ENCODE data around the gene POMC. TPM values are rescaled to one million over a fixed set of nuclear protein-coding genes. Genes with fewer than 3 reads are reported as not detected.
A peak's percentile ranks its signal among the peaks of the same experiment; 100 is the strongest.
"Not testable (repeated sequence)": the region's sequence is repeated elsewhere in the genome, so short reads cannot be mapped to it uniquely, and the experiment has no call there.

Gene POMC
- total and polyA plus RNA-seq, 9 donors: 2.4 to 6.8 (median 3.4) TPM

- DNase-seq: no peak
- peaks cover 13% of the 10 kb centered on the region for H3K36me3 ChIP-seq (ENCODE audit: control insufficient read depth, insufficient read depth, low read length)
- no peak overlapping the region for H3K27ac ChIP-seq (ENCODE audit: low read length)
- no peaks in the 10 kb centered on the region for H3K27me3 ChIP-seq (ENCODE audit: control insufficient read depth, insufficient read depth, low read length)
- H3K4me3 ChIP-seq (ENCODE audit: low read length): no peak overlapping the region
- H3K4me1 ChIP-seq (ENCODE audit: control insufficient read depth, insufficient read depth, low read length): no peaks in the 10 kb centered on the region
- 98% methylated on average over 4 of the region's 6 CpGs for WGBS (ENCODE audit: insufficient coverage)
- H3K9me3 ChIP-seq (replicated peaks; ENCODE audit: control insufficient read depth, low read depth, low read length): no peaks in the 10 kb centered on the region
Measured at GRCh38 chr2:25145803-25146202, 22.6 kb downstream of the POMC start.

DNA sequence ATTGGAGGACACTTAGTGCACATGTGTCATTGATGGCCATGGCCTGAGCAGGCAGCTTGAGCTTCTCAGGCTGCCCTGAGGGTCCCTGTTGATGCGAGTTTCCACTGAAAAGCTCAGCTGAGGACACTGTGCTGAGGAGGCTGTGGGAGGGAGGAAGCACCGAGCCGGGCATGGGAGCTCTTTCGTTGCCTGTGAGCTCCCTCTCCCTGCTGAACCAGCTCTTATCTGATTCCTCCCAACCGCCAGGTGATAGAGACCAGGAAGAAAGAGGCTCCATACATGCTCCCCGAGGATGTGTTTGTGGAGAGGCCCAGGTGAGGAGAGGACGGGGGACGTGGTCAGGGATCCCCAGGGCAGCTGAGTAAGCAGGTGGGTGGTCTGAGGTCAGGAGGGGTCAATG lies 27.3 kb downstream of the POMC start:
- Histone ChIP-seq H3K9me3 (replicated peaks; ENCODE audit: control insufficient read depth, low read depth, low read length) (no peaks in the 10 kb centered on the region), H3K27me3 (ENCODE audit: control insufficient read depth, insufficient read depth, low read length) (no peaks in the 10 kb centered on the region), H3K4me3 (ENCODE audit: low read length) (no peak overlapping the region), H3K27ac (ENCODE audit: low read length) (no peak overlapping the region), H3K36me3 (ENCODE audit: control insufficient read depth, insufficient read depth, low read length) (peaks cover 9% of the 10 kb centered on the region), H3K4me1 (ENCODE audit: control insufficient read depth, insufficient read depth, low read length) (no peaks in the 10 kb centered on the region)
- 81% methylated on average over 5 of the region's 8 CpGs for WGBS (ENCODE audit: insufficient coverage)
- no peak for DNase-seq

GRCh38 chr2:25140535-25140934 lies 27.8 kb downstream of the POMC start:
- not testable (repeated sequence) for H3K4me1 ChIP-seq (ENCODE audit: control insufficient read depth, insufficient read depth, low read length); DNase-seq; H3K27ac ChIP-seq (ENCODE audit: low read length); H3K9me3 ChIP-seq (replicated peaks; ENCODE audit: control insufficient read depth, low read depth, low read length); H3K4me3 ChIP-seq (ENCODE audit: low read length); H3K36me3 ChIP-seq (ENCODE audit: control insufficient read depth, insufficient read depth, low read length); H3K27me3 ChIP-seq (ENCODE audit: control insufficient read depth, insufficient read depth, low read length)
- WGBS (ENCODE audit: insufficient coverage): 100% methylated on average over 1 of the region's 4 CpGs

GRCh38 chr2:25132693-25133092 lies 35.7 kb downstream of the POMC start:
- Histone ChIP-seq H3K36me3 (ENCODE audit: control insufficient read depth, insufficient read depth, low read length) (peaks cover 2% of the 10 kb centered on the region), H3K27me3 (ENCODE audit: control insufficient read depth, insufficient read depth, low read length) (peaks cover 15% of the 10 kb centered on the region), H3K27ac (ENCODE audit: low read length) (no peak overlapping the region), H3K4me3 (ENCODE audit: low read length) (no peak overlapping the region), H3K9me3 (replicated peaks; ENCODE audit: control insufficient read depth, low read depth, low read length) (no peaks in the 10 kb centered on the region), H3K4me1 (ENCODE audit: control insufficient read depth, insufficient read depth, low read length) (peaks cover 9% of the 10 kb centered on the region)
- DNase-seq: no peak
- 93% methylated on average over 13 of the region's 13 CpGs for WGBS (ENCODE audit: insufficient coverage)

- 46% methylated on average over 3 of the region's 9 CpGs for WGBS (ENCODE audit: insufficient coverage)
- Histone ChIP-seq H3K27me3 (ENCODE audit: control insufficient read depth, insufficient read depth, low read length) (peaks cover 15% of the 10 kb centered on the region), H3K9me3 (replicated peaks; ENCODE audit: control insufficient read depth, low read depth, low read length) (no peaks in the 10 kb centered on the region), H3K4me1 (ENCODE audit: control insufficient read depth, insufficient read depth, low read length) (peaks cover 9% of the 10 kb centered on the region), H3K36me3 (ENCODE audit: control insufficient read depth, insufficient read depth, low read length) (peaks cover 2% of the 10 kb centered on the region), H3K4me3 (ENCODE audit: low read length) (no peak overlapping the region), H3K27ac (ENCODE audit: low read length) (no peak overlapping the region)
- DNase-seq: no peak
Measured at GRCh38 chr2:25132299-25132635, 36.1 kb downstream of the POMC start.

- H3K4me3 ChIP-seq (ENCODE audit: low read length): no peak overlapping the region
- no peak overlapping the region for H3K27ac ChIP-seq (ENCODE audit: low read length)
- WGBS (ENCODE audit: insufficient coverage): 14% methylated on average over 36 of the region's 53 CpGs
- H3K9me3 ChIP-seq (replicated peaks; ENCODE audit: control insufficient read depth, low read depth, low read length): no peaks in the 10 kb centered on the region
- H3K27me3 ChIP-seq (ENCODE audit: control insufficient read depth, insufficient read depth, low read length): peaks cover 15% of the 10 kb centered on the region
- H3K36me3 ChIP-seq (ENCODE audit: control insufficient read depth, insufficient read depth, low read length): peaks cover 2% of the 10 kb centered on the region
- H3K4me1 ChIP-seq (ENCODE audit: control insufficient read depth, insufficient read depth, low read length): peaks cover 9% of the 10 kb centered on the region
- DNase-seq: peak; percentile 39
Measured at GRCh38 chr2:25131567-25132298, 36.6 kb downstream of the POMC start.

DNA sequence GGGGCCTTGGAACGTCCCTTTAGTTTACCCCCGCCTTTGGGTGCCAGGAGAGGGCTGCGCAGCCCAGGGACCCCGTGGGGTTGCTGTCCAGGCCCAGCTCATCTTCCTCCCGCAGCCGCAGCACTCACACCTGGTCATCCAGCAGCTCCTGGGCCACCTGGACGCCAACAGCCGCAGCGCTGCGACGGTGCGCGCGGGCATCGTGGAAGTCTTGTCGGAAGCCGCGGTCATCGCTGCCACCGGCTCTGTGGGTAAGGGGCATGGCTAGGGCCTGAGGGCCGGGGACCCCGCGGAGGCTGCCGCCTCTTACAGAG lies 37.2 kb downstream of the POMC start:
- peaks cover 15% of the 10 kb centered on the region for H3K27me3 ChIP-seq (ENCODE audit: control insufficient read depth, insufficient read depth, low read length)
- no peak for DNase-seq
- H3K9me3 ChIP-seq (replicated peaks; ENCODE audit: control insufficient read depth, low read depth, low read length): no peaks in the 10 kb centered on the region
- no peak overlapping the region for H3K27ac ChIP-seq (ENCODE audit: low read length)
- peaks cover 9% of the 10 kb centered on the region for H3K4me1 ChIP-seq (ENCODE audit: control insufficient read depth, insufficient read depth, low read length)
- peaks cover 2% of the 10 kb centered on the region for H3K36me3 ChIP-seq (ENCODE audit: control insufficient read depth, insufficient read depth, low read length)
- WGBS (ENCODE audit: insufficient coverage): 59% methylated on average over 24 of the region's 24 CpGs
- no peak overlapping the region for H3K4me3 ChIP-seq (ENCODE audit: low read length)

DNA sequence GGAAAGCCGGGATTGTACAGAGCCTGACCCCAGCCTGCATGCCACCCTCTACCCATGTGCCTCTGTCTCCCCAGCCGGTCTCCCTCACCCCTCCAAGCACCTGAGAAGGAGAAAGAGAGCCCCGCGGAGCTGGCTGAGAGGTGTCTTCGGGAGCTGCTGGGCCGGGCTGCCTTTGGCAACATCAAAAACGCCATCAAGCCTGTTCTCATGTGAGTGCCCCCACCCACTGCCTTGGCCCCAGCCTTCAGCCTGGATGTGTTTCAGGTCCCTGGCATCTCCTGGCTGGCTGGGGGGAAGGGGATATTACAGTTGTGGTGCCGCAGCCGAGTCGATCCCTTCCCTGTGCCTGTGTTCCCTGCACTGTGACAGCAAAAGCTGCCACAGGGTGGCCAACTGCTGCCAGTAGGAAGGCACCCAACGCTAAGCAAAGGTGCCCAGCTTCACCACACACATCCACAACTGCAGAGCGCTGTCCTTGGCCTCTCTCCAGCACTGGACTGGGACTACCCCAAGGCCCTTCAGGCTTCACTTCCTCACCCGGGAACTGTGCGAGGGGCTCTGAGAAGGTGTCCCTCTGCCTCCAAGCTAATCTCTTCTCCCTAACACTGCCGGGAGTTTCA lies 38.4 kb downstream of the POMC start:
- DNase-seq: no peak
- WGBS (ENCODE audit: insufficient coverage): 88% methylated on average over 9 of the region's 15 CpGs
- no peak overlapping the region for H3K27ac ChIP-seq (ENCODE audit: low read length)

GRCh38 chr2:25127646-25128045 lies 40.7 kb downstream of the POMC start:
- Histone ChIP-seq H3K36me3 (ENCODE audit: control insufficient read depth, insufficient read depth, low read length) (no peaks in the 10 kb centered on the region), H3K9me3 (replicated peaks; ENCODE audit: control insufficient read depth, low read depth, low read length) (no peaks in the 10 kb centered on the region), H3K4me3 (ENCODE audit: low read length) (no peak overlapping the region), H3K27ac (ENCODE audit: low read length) (no peak overlapping the region), H3K4me1 (ENCODE audit: control insufficient read depth, insufficient read depth, low read length) (peaks cover 9% of the 10 kb centered on the region), H3K27me3 (ENCODE audit: control insufficient read depth, insufficient read depth, low read length) (peaks cover 12% of the 10 kb centered on the region)
- peak; percentile 32 for DNase-seq
- WGBS (ENCODE audit: insufficient coverage): 63% methylated on average over 5 of the region's 5 CpGs

More for the DNA sequence above, 38.4 kb downstream of the POMC start:
- Histone ChIP-seq H3K36me3 (ENCODE audit: control insufficient read depth, insufficient read depth, low read length) (peaks cover 2% of the 10 kb centered on the region), H3K4me1 (ENCODE audit: control insufficient read depth, insufficient read depth, low read length) (peaks cover 9% of the 10 kb centered on the region), H3K27me3 (ENCODE audit: control insufficient read depth, insufficient read depth, low read length) (peaks cover 15% of the 10 kb centered on the region), H3K4me3 (ENCODE audit: low read length) (no peak overlapping the region), H3K9me3 (replicated peaks; ENCODE audit: control insufficient read depth, low read depth, low read length) (no peaks in the 10 kb centered on the region)

DNA sequence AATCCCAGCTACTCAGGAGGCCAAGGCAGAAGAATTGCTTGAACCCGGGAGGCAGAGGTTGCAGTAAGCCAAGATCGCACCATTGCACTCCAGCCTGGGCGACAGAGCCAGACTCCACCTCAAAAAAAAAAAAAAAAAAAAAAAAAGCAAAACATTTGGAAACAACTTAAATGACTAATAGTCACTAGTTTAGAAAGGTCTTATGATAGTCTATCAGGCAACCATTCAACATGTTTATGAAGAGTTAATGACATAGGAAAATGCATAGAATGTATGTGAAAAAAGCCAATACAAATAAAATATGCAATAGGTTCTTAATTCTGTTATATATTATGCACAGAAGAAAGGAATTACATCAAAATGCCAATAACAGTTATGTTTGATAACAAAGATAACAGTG lies 41.3 kb downstream of the POMC start:
- not testable (repeated sequence) for H3K4me3 ChIP-seq (ENCODE audit: low read length); H3K27me3 ChIP-seq (ENCODE audit: control insufficient read depth, insufficient read depth, low read length); H3K9me3 ChIP-seq (replicated peaks; ENCODE audit: control insufficient read depth, low read depth, low read length); H3K4me1 ChIP-seq (ENCODE audit: control insufficient read depth, insufficient read depth, low read length); H3K36me3 ChIP-seq (ENCODE audit: control insufficient read depth, insufficient read depth, low read length); H3K27ac ChIP-seq (ENCODE audit: low read length); DNase-seq
- WGBS (ENCODE audit: insufficient coverage): no CpG with 5 or more reads among the region's 3 CpGs

Measured in muscle of leg (tissue), 11 donors.